Cardiac septum (tissue), 1 donor: Measurements from ENCODE around the gene RAB35. TPM values are rescaled to one million over a fixed set of nuclear protein-coding genes. Genes with fewer than 3 reads are reported as not detected.
A peak's percentile ranks its signal among the peaks of the same experiment; 100 is the strongest.

ENCODE experiments used
- DNase-seq: peaks from one replicate; pipeline ENCODE4 v3.0.0-alpha.2; 2020; ENCODE audit warnings: low spot score
- intact Hi-C: fragments of 100-400 bp; cut with DNase I; formaldehyde crosslinking; loops from one replicate; pipeline ENCODE4 v1.14.0; 2022
- total RNA-seq: library from RNA; stranded (reverse); fragmentation: NEBNext Ultra II Directional; extraction: Animal tissue kit (Norgen Biotek cat#: 25700); gene quantifications from one replicate; pipeline ENCODE4 v1.2.1, GENCODE V29; 2021
- donor health status: DM: no; HTN: no; CAD: no.

The RAB35 gene
- total RNA-seq, 1 donor from 2014 or later, result 33.0 TPM

- intact Hi-C loops, result no loop called here
Measured at GRCh38 chr12:120136093-120136770, 19.7 kb upstream of the RAB35 start.

DNA sequence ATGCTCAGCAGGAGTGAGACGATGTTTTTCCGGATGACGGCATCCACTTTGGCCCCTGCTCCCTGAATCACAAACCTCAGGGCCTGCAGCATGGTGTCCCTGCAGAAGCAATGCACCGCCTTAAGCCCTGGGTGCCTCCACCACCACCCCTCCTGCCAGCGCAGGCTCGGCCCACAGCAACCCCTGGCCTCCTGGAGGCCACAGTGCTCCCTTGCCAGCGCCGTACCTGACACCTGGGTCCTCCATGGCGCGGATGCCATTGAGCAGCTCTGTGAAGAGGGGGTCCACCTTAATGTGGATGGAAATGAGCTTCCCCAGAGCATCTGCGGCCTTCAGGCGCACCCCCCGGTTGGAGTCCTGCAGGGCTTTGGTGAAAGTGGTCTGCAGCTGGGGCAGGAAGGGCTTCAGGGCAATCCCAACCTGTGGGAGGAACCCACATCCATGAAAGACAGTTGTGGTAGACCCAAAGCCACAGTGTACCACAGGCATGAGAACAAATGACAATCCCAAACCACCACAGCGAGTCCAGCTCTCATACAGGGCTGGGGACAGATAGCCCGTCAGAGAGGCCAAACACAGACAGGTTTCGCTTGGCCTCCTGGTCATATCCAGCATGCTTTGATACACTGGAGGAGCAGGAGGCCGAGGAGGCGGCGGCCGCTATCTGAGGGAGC, 17.9 kb upstream of the RAB35 start:
- intact Hi-C loops, result no loop called here
- no peak for DNase-seq

More at GRCh38 chr12:120136093-120136770, 19.7 kb upstream of the RAB35 start:
- DNase-seq, result no peak

DNA sequence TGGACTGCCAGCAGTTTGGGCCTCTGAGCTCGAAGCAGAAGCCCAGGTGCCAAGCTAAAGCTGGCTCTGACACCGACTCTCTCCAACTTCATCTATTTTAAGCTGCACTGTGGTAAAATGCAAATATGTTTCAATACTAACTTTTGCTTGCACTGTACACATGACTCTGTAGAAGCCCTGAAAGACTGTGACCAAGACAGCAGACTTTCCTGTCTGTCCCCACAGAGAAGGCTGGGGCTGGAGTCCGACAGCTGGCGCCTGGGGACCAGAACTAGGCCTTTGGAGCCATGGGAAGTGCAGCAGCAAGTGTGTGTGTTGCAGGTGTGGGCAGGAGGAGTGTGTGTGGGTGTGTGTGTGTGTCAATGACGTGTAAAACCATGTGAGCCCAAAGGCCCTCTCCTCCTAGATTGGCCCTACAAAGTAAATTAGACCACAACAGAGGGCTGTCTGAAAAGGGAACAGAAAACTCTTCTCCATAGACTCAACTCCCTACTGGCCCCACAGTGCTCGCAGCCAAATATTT, 16.4 kb upstream of the RAB35 start:
- intact Hi-C loops, result no loop called here
- no peak for DNase-seq

DNA sequence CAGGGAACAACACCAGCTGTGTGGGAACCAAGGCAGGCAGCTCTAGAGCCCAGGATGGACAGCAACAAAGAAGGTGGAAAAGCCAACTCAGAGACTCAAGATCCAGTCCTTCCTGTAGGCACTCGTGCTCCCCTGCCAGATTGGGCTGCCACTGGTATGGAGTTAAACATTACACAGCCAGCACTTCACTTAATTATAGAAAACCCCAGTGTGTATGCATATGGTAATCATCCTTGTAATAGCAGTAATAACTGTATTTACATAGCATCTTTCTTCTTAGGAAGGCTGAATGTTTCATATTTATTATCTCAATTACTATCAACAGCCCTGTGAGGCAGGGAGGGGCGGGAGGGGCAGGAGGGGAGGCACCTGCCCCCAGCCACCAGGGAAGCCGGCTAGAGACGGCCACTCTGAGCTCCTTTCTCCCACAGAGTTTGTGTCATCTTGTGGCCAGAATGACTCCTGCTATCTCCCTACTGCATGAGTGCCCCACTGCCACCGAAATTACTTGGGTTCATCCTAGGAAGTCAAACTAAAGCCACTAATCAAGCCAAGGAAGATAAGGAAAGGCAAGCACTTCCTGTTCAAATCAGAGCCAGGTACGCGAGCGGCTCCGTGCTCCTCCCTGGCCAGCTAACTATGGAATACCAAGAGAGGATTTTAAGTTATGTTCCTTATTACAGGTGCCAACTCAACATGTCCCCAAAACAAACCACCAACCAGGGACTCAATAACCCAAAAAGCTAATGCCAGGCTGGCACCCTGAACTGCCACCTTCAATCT, 15.7 kb upstream of the RAB35 start:
- intact Hi-C loops, result no loop called here
- no peak for DNase-seq

- intact Hi-C loops, result no loop called here
- DNase-seq, result no peak
Measured at GRCh38 chr12:120131116-120131515, 14.6 kb upstream of the RAB35 start.

DNA sequence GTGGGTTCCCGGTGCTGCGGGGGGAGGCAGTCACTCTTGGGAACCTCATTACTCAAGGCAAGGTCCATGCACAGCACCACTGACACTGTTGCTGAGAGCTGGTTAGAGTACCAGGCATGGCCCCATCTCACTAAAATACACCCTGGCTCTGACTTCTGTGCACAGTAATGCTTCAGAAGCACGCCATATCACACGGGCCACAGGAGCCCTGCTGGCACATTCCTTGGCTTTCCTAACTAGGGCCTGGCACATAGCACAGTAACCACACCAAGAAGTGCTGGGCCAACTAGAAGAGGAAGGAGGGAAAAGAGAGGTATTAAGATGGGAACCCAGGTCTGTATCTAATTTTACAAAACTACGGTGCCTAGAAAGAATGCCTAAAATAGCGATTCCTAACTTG, 13.5 kb upstream of the RAB35 start:
- DNase-seq, result no peak
- intact Hi-C loops, result no loop called here

DNA sequence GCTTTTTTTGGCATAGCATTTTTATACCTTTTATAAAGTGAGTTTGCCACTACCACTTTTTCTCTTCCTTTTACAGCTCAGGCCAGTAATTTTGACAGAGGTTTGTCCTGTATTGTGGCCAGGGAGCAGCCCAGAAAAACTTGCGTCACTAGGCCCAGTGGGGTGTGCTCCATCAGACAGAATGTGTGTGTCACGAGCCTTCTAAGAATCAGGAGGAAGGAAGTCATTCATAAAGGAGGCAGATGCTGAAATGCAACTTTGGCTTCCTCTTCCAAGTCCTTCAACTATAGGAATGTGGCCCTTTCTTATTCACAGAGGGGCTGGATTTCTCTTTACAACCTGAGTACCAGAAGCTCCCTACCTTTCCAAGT, 10.1 kb upstream of the RAB35 start:
- DNase-seq, result no peak
- intact Hi-C loops, result no loop called here

DNA sequence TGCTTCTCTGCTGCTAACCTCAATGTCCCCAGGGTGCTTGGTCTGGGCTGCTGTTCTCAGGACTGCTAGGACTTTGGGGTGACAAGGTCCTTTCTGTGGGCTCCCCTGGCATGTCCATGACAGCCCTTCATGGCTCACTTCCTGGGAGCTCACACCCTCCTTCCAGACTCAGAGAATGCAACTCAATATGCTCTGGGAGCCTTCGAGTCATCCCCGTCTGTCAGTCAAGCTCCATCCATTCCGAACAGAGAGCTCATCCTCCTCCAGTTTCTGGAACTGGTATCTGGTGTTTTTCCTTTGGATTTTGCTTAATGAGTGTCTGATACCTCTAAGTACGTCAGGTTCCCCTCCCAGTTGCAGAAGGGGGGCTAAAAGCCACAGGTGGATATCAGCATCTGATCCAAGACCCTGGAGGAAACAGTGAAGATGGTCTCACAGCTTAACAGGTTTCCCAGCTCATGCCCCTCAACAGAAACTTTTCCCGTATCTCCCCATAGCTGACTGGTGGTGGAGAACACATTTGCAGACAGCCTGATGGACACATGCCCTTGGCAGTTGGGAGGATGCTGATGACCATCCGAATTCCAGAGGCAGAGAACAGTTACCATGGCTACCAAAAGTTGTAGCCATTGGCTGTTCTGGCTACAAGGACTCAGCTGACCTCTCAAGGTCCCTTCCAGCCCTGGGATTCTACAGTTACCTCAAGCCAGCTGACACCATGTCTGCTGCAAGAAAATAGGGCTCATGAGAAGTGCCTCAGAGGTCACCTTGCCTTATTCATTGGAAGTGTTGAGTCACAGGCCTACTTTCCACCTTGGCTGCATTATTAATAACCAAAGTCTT, 9.5 kb upstream of the RAB35 start:
- intact Hi-C loops, result no loop called here
- DNase-seq, result no peak

DNA sequence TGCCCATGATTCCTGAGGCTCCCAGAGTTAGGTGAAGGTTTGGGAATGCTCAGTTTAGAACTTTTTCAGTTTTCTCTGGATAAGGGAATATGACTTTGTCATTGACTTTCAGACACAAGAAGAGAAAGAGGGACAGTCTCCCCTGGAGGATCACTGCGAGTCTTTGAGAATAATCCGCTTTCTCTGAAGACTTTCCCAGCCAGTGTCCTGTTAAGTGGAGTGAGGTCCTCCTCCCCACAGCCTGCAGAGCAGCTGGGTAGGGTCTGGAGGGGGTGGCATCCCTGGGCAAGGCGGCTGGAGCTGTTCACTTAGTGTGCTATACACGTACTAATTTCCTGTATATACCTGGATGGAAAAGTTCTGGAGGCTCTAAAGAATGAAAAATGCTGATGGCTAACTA, 8.5 kb upstream of the RAB35 start:
- DNase-seq, result no peak
- intact Hi-C loops, result no loop called here

- no peak for DNase-seq
- intact Hi-C loops, result no loop called here
Measured at GRCh38 chr12:120121766-120122293, 5.3 kb upstream of the RAB35 start.

- DNase-seq, result no peak
- intact Hi-C loops, result no loop called here
Measured at GRCh38 chr12:120121343-120121742, 4.8 kb upstream of the RAB35 start.

DNA sequence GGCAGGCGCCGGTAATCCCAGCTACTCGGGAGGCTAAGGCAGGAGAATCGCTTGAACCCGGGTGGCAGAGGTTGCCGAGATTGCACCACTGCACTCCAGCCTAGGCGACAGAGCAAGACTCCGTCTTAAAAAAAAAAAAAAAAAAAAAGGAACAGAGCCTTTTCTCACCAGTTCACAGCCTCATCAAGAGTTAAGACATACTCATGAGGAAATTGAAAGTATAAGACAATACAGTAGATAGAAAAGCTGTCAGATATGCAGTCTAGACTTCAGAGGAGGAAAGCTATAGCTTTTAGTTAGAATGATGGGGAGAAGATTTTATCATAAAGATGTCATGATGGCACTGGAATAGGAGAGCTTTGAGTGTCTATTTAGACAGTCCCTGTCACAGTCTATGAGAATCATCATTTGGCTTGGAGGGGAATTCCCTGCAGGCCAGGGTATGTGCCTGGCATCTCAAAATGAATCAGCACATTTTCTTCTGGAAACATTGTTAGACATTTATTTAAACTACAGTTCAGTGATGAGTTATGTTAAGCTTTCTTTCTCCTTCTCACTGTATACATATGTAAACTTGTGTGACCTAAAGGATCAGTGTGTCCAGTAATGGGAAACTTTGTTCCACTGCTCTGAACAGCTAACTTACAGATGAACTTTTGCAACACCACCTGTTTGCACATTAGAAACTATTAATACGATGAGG, 2.9 kb upstream of the RAB35 start:
- DNase-seq, result no peak
- intact Hi-C loops, result loop anchor here (10.0 kb wide), 1 partner anchor 145 kb away; the partner anchor contains the start of gene PXN

DNA sequence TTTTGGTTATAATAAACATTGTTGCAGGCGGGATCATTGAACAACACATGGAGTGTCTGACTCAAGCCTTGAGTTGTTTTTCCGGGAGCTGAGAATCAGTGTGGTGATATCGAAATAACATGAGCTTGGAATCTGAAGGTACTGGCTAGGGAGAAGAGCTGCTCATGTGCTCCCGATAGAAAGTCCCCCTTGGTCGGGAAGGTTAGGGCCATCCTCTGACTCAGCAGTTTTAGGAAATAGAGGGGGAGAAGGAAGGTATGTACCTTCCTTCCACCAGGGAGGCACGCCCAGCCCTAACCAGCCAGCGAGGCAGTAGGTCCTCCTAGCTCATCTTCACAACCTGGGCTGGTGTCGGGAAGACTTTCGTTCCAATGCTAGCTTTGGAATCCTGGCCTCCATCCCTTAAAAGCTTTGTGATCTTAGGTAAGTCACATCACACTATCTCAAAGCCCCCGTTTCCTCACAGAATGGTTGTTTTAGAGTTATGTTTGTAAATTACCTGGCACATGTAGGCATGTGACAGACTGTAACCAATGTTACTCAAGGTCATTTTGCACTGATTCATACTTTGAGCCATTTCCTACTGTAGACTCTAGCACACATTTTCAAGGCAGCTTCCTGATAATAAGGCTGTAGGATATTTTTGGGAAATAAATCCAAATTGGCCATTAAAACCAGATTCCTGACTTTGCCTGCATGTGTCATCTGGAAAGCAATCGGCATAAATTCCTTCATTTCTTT, 1.9 kb upstream of the RAB35 start:
- intact Hi-C loops, result loop anchor here (10.0 kb wide), 1 partner anchor 146 kb away; the partner anchor contains the start of gene PXN
- no peak for DNase-seq

DNA sequence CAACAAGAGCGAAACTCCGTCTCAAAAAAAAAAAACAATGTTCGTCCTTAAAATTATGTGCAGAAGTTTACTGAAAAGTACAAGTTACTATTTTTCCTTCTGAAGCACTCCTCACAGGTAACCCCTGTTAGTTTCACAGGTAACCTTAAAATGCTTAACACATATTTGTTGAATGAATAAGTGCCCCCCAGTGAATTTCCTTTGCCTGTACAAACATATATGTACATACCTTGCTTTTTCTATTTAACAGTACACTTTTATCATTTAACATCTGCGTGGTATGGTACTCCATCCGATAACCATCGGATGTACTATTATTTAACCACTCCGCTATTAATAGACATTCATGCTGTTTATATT, 1.4 kb upstream of the RAB35 start:
- DNase-seq, result no peak
- intact Hi-C loops, result loop anchor here (10.0 kb wide), 1 partner anchor 147 kb away; the partner anchor contains the start of gene PXN

GRCh38 chr12:120116792-120117651, 469 bp upstream of the RAB35 start:
- intact Hi-C loops, result loop anchor here (10.0 kb wide), 1 partner anchor 148 kb away; the partner anchor contains the start of gene PXN
- peak; percentile 98 for DNase-seq

DNA sequence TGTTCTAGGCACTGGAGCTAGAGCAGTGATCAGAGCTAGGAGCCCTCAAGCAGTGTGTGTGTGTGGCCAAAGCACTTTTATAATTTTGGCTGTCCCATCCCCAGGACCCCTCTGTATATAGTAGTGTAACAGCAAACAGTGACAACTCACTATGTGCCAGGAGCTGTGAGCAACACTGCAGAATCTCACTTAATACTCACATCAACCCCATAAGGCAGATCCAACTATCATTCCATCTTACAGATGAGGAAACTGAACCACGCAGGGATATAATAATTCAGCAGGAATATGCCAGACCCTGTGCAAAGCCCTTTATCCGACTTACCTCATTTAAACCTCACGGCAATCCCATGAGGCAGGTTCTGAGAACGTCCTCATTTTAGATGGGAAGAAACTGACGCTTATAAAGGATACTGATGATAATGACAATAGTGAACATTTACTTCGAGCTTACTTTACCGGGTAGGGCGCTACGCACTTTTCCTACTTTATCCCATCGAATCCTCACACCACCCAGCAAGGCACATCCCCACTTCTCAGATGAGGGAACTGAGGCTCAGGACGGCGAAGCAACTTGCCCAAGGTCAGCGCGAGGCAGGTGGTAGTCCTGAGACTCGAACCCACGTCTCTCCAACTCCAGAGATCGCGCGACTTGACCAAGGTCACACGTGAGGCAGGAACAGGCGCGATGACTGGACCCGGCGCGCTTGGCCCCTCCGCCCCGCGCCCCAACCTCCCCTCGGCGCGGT, 687 bp downstream of the RAB35 start:
- DNase-seq, result no peak
- intact Hi-C loops, result loop anchor here (10.0 kb wide), 1 partner anchor 149 kb away; the partner anchor contains the start of gene PXN
